GM11168 (cell line): ENCODE data around the gene HIC1.

ENCODE experiments used
- in situ Hi-C: fragments of 300-500 bp; cut with MboI; formaldehyde crosslinking; loops from one replicate; pipeline ENCODE4 v1.12.0; 2022; ENCODE audit warnings: low sequenced_read_pairs; ENCODE audit not compliant: unreplicated experiment

Gene HIC1

GRCh38 chr17:2054512-2055291, at the start of gene HIC1:
TSS of gene HIC1 (plus strand) at chr17:2055103. CDS start at chr17:2056691, 1,588 bp downstream.
- in situ Hi-C loops, result no loop called here

GRCh38 chr17:2008332-2009126, 46.4 kb upstream of the HIC1 start:
- in situ Hi-C loops, result no loop called here

- in situ Hi-C loops, result loop anchor here (10.0 kb wide), 1 partner anchor 95 kb away; no protein-coding TSS in a partner anchor
Measured at GRCh38 chr17:2009737-2010136, 45.2 kb upstream of the HIC1 start.

GRCh38 chr17:2011411-2012371, 43.2 kb upstream of the HIC1 start:
- in situ Hi-C loops, result loop anchor here (10.0 kb wide), 1 partner anchor 97 kb away; no protein-coding TSS in a partner anchor

GRCh38 chr17:2012499-2012898, 42.4 kb upstream of the HIC1 start:
- in situ Hi-C loops, result loop anchor here (10.0 kb wide), 1 partner anchor 98 kb away; no protein-coding TSS in a partner anchor

- in situ Hi-C loops, result loop anchor here (10.0 kb wide), 1 partner anchor 99 kb away; no protein-coding TSS in a partner anchor
Measured at GRCh38 chr17:2013220-2013993, 41.5 kb upstream of the HIC1 start.

GRCh38 chr17:2013994-2014317, 40.9 kb upstream of the HIC1 start:
- in situ Hi-C loops, result loop anchor here (10.0 kb wide), 1 partner anchor 99 kb away; no protein-coding TSS in a partner anchor

GRCh38 chr17:2015314-2015713, 39.6 kb upstream of the HIC1 start:
- in situ Hi-C loops, result loop anchor here (10.0 kb wide), 1 partner anchor 101 kb away; no protein-coding TSS in a partner anchor

GRCh38 chr17:2016494-2016893, 38.4 kb upstream of the HIC1 start:
- in situ Hi-C loops, result loop anchor here (10.0 kb wide), 1 partner anchor 102 kb away; no protein-coding TSS in a partner anchor

GRCh38 chr17:2017274-2017941, 37.5 kb upstream of the HIC1 start:
- in situ Hi-C loops, result loop anchor here (10.0 kb wide), 1 partner anchor 103 kb away; no protein-coding TSS in a partner anchor

- in situ Hi-C loops, result loop anchor here (10.0 kb wide), 1 partner anchor 104 kb away; no protein-coding TSS in a partner anchor
Measured at GRCh38 chr17:2018716-2019510, 36.0 kb upstream of the HIC1 start.

- in situ Hi-C loops, result loop anchor here (10.0 kb wide), 1 partner anchor 105 kb away; no protein-coding TSS in a partner anchor
Measured at GRCh38 chr17:2019723-2020122, 35.2 kb upstream of the HIC1 start.

GRCh38 chr17:2020721-2021120, 34.2 kb upstream of the HIC1 start:
- in situ Hi-C loops, result no loop called here

- in situ Hi-C loops, result no loop called here
Measured at GRCh38 chr17:2022647-2023240, 32.2 kb upstream of the HIC1 start.

GRCh38 chr17:2023256-2023655, 31.6 kb upstream of the HIC1 start:
- in situ Hi-C loops, result no loop called here

GRCh38 chr17:2023692-2024571, 31.0 kb upstream of the HIC1 start:
- in situ Hi-C loops, result no loop called here
